Liver (tissue), 3 donors: Measurements from ENCODE around the gene KCNMA1.

Experiments
- EGR1 ChIP-seq, 2 donors: IDR thresholded peaks; 2 replicates each; pipeline ENCODE4 v1.6.1; 2016 to 2018; ENCODE audit warnings: antibody characterized with exemption in 2 of 2, low read depth in 2 of 2
- GABPA ChIP-seq, 2 donors: IDR thresholded peaks in 1 of 2; conservative IDR thresholded peaks in 1 of 2; 2 replicates each; pipeline ENCODE4 v1.6.1; 2016; ENCODE audit warnings: antibody characterized with exemption in 2 of 2, mild to moderate bottlenecking in 1 of 2, moderate library complexity in 1 of 2
- RAD21 ChIP-seq, 2 donors: IDR thresholded peaks; 2 replicates each; pipeline ENCODE4 v1.6.1; 2016; ENCODE audit warnings: antibody characterized with exemption in 2 of 2, mild to moderate bottlenecking in 2 of 2
- SP1 ChIP-seq: IDR thresholded peaks from 2 replicates; pipeline ENCODE4 v1.6.1; 2018; ENCODE audit warnings: antibody characterized with exemption, mild to moderate bottlenecking
- YY1 ChIP-seq: IDR thresholded peaks from 2 replicates; pipeline ENCODE4 v1.6.1; 2016; ENCODE audit warnings: antibody characterized with exemption, mild to moderate bottlenecking
- TF ChIP-seq, protein P1 (sequence below): fragments of 150-350 bp; IDR thresholded peaks from 2 replicates; pipeline ENCODE4 v1.5.1; 2017; ENCODE audit warnings: improper control_type of control experiment, low read depth, low read length; ENCODE audit not compliant: missing input control
- TF ChIP-seq, protein P2 (sequence below): IDR thresholded peaks from 2 replicates; pipeline ENCODE4 v1.6.1; 2016; ENCODE audit warnings: antibody characterized with exemption
- TF ChIP-seq, protein P3 (sequence below): IDR thresholded peaks from 2 replicates; pipeline ENCODE4 v1.6.1; 2016; ENCODE audit warnings: antibody characterized with exemption
- donor health status: healthy.
- donor health status: healthy.

DNA sequence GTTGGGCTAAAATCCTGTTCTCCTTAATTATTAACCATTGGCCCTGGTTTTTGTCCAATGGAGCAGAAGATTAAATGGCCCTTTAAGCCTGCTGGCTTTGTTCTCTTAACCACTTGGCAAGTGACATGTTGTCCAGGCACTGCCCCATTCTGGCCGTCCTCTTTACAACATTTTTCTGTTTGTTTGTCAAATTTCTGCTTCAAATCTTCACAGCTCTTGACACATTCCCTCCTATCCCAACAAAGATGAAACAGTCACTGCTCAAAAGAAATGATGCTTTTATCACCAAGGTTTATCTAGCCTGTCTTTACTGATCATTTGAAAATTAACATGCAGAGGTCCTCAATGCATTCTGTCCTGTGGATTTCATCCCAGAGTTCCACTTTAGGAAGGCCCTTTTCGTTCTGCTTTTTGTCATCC lies 700.4 kb downstream of the KCNMA1 start:
- no peak for TF ChIP-seq SP1
- no peak for TF ChIP-seq EGR1 (IDR thresholded peaks at IDR 0.05; ENCODE audit: low read depth in 2 of 2)
- peak; percentile 22 for TF ChIP-seq YY1
- TF ChIP-seq, protein P1, sequence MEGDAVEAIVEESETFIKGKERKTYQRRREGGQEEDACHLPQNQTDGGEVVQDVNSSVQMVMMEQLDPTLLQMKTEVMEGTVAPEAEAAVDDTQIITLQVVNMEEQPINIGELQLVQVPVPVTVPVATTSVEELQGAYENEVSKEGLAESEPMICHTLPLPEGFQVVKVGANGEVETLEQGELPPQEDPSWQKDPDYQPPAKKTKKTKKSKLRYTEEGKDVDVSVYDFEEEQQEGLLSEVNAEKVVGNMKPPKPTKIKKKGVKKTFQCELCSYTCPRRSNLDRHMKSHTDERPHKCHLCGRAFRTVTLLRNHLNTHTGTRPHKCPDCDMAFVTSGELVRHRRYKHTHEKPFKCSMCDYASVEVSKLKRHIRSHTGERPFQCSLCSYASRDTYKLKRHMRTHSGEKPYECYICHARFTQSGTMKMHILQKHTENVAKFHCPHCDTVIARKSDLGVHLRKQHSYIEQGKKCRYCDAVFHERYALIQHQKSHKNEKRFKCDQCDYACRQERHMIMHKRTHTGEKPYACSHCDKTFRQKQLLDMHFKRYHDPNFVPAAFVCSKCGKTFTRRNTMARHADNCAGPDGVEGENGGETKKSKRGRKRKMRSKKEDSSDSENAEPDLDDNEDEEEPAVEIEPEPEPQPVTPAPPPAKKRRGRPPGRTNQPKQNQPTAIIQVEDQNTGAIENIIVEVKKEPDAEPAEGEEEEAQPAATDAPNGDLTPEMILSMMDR, result no peak
- TF ChIP-seq, protein P2, sequence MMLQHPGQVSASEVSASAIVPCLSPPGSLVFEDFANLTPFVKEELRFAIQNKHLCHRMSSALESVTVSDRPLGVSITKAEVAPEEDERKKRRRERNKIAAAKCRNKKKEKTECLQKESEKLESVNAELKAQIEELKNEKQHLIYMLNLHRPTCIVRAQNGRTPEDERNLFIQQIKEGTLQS, result no peak
- TF ChIP-seq GABPA (IDR thresholded peaks at IDR 0.05 in 1 of 2, conservative IDR thresholded peaks at IDR 0.05 in 1 of 2), result no peak
- TF ChIP-seq RAD21 (IDR thresholded peaks at IDR 0.05), result no peak
- TF ChIP-seq, protein P3, sequence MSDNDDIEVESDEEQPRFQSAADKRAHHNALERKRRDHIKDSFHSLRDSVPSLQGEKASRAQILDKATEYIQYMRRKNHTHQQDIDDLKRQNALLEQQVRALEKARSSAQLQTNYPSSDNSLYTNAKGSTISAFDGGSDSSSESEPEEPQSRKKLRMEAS, result no peak
